ENCODE results near the gene RPL14.

The RPL14 gene

GRCh38 chr3:40464339-40465110, 7.4 kb downstream of the RPL14 start:
- Histone ChIP-seq H4K8ac (ENCODE audit: low read depth, low read length) (no peak overlapping the region), H3K4me3 (ENCODE audit: low read length) (no peak overlapping the region), H3K27ac (ENCODE audit: low read depth, low read length) (no peak overlapping the region), H2BK5ac (ENCODE audit: low read length) (no peak overlapping the region), H4K5ac (ENCODE audit: low read length) (no peak overlapping the region), H3K4me2 (ENCODE audit: low read length) (no peak overlapping the region), H3K79me1 (ENCODE audit: low read length) (peaks cover 4% of the 10 kb centered on the region), H3K27me3 (ENCODE audit: insufficient read depth, low read length, poor library complexity) (no peaks in the 10 kb centered on the region), H3K18ac (ENCODE audit: low read length) (no peak overlapping the region), H3K4ac (ENCODE audit: low read depth, low read length) (no peak overlapping the region), H3K9ac (ENCODE audit: low read length) (no peak overlapping the region), H3K4me1 (ENCODE audit: control insufficient read depth, low read depth, low read length) (no peaks in the 10 kb centered on the region), H3K36me3 (ENCODE audit: control insufficient read depth, insufficient read depth, low read length) (peaks cover 4% of the 10 kb centered on the region), H3K56ac (ENCODE audit: low read length) (no peak overlapping the region), H2AK5ac (ENCODE audit: low read length) (no peak overlapping the region), H2BK15ac (replicated peaks; ENCODE audit: low read depth) (no peak overlapping the region), H3K79me2 (ENCODE audit: control insufficient read depth, insufficient read depth, low read length) (peaks cover 5% of the 10 kb centered on the region), H3K23ac (ENCODE audit: low read length) (no peak overlapping the region), H2BK120ac (ENCODE audit: low read depth, low read length) (no peak overlapping the region)
- WGBS (ENCODE audit: extremely low coverage, insufficient coverage, low lambda C conversion rate) = no CpG with 5 or more reads among the region's 9 CpGs
- DNase-seq = no peak

- no peak overlapping the region for H2AK5ac ChIP-seq (ENCODE audit: low read length)
- no peaks in the 10 kb centered on the region for H3K27me3 ChIP-seq (ENCODE audit: insufficient read depth, low read length, poor library complexity)
- H2BK15ac ChIP-seq (replicated peaks; ENCODE audit: low read depth) = no peak overlapping the region
- no peaks in the 10 kb centered on the region for H3K4me1 ChIP-seq (ENCODE audit: control insufficient read depth, low read depth, low read length)
- H3K4me3 ChIP-seq (ENCODE audit: low read length) = no peak overlapping the region
- no peak overlapping the region for H3K18ac ChIP-seq (ENCODE audit: low read length)
- no peak overlapping the region for H3K9ac ChIP-seq (ENCODE audit: low read length)
- H4K5ac ChIP-seq (ENCODE audit: low read length) = no peak overlapping the region
- H3K79me2 ChIP-seq (ENCODE audit: control insufficient read depth, insufficient read depth, low read length) = peaks cover 3% of the 10 kb centered on the region
- H3K36me3 ChIP-seq (ENCODE audit: control insufficient read depth, insufficient read depth, low read length) = peaks cover 2% of the 10 kb centered on the region
- WGBS (ENCODE audit: extremely low coverage, insufficient coverage, low lambda C conversion rate) = 100% methylated on average over 2 of the region's 4 CpGs
- H3K56ac ChIP-seq (ENCODE audit: low read length) = no peak overlapping the region
- no peak overlapping the region for H3K27ac ChIP-seq (ENCODE audit: low read depth, low read length)
- H3K79me1 ChIP-seq (ENCODE audit: low read length) = peaks cover 2% of the 10 kb centered on the region
- H2BK120ac ChIP-seq (ENCODE audit: low read depth, low read length) = no peak overlapping the region
- no peak overlapping the region for H4K8ac ChIP-seq (ENCODE audit: low read depth, low read length)
- no peak for DNase-seq
- H2BK5ac ChIP-seq (ENCODE audit: low read length) = no peak overlapping the region
- no peak overlapping the region for H3K4me2 ChIP-seq (ENCODE audit: low read length)
- no peak overlapping the region for H3K23ac ChIP-seq (ENCODE audit: low read length)
- no peak overlapping the region for H3K4ac ChIP-seq (ENCODE audit: low read depth, low read length)
Observed at GRCh38 chr3:40465111-40465407, 7.9 kb downstream of the RPL14 start.

- Histone ChIP-seq H4K5ac (ENCODE audit: low read length) (no peak overlapping the region), H2BK5ac (ENCODE audit: low read length) (no peak overlapping the region), H3K4me3 (ENCODE audit: low read length) (no peak overlapping the region), H3K79me1 (ENCODE audit: low read length) (no peaks in the 10 kb centered on the region), H2BK15ac (replicated peaks; ENCODE audit: low read depth) (no peak overlapping the region), H2AK5ac (ENCODE audit: low read length) (no peak overlapping the region), H3K4ac (ENCODE audit: low read depth, low read length) (no peak overlapping the region), H3K27me3 (ENCODE audit: insufficient read depth, low read length, poor library complexity) (no peaks in the 10 kb centered on the region), H3K56ac (ENCODE audit: low read length) (no peak overlapping the region), H3K36me3 (ENCODE audit: control insufficient read depth, insufficient read depth, low read length) (peaks cover 2% of the 10 kb centered on the region), H3K4me1 (ENCODE audit: control insufficient read depth, low read depth, low read length) (no peaks in the 10 kb centered on the region), H3K9ac (ENCODE audit: low read length) (no peak overlapping the region), H3K4me2 (ENCODE audit: low read length) (no peak overlapping the region), H4K8ac (ENCODE audit: low read depth, low read length) (no peak overlapping the region), H2BK120ac (ENCODE audit: low read depth, low read length) (no peak overlapping the region), H3K79me2 (ENCODE audit: control insufficient read depth, insufficient read depth, low read length) (no peaks in the 10 kb centered on the region), H3K23ac (ENCODE audit: low read length) (no peak overlapping the region), H3K27ac (ENCODE audit: low read depth, low read length) (no peak overlapping the region), H3K18ac (ENCODE audit: low read length) (no peak overlapping the region)
- WGBS (ENCODE audit: extremely low coverage, insufficient coverage, low lambda C conversion rate) = no CpG with 5 or more reads among the region's 2 CpGs
- DNase-seq = no peak
Observed at GRCh38 chr3:40465456-40465855, 8.3 kb downstream of the RPL14 start.

- no peak overlapping the region for H3K56ac ChIP-seq (ENCODE audit: low read length)
- DNase-seq = no peak
- H4K5ac ChIP-seq (ENCODE audit: low read length) = no peak overlapping the region
Observed at GRCh38 chr3:40468018-40468417, 10.9 kb downstream of the RPL14 start.

GRCh38 chr3:40470701-40471100, 13.6 kb downstream of the RPL14 start:
- H3K4me1 ChIP-seq (ENCODE audit: control insufficient read depth, low read depth, low read length) = no peaks in the 10 kb centered on the region

More at GRCh38 chr3:40468018-40468417, 10.9 kb downstream of the RPL14 start:
- Histone ChIP-seq H3K23ac (ENCODE audit: low read length) (no peak overlapping the region), H3K79me2 (ENCODE audit: control insufficient read depth, insufficient read depth, low read length) (no peaks in the 10 kb centered on the region), H2BK120ac (ENCODE audit: low read depth, low read length) (no peak overlapping the region), H3K18ac (ENCODE audit: low read length) (no peak overlapping the region), H3K27ac (ENCODE audit: low read depth, low read length) (no peak overlapping the region), H2BK5ac (ENCODE audit: low read length) (no peak overlapping the region), H3K27me3 (ENCODE audit: insufficient read depth, low read length, poor library complexity) (no peaks in the 10 kb centered on the region), H3K4ac (ENCODE audit: low read depth, low read length) (no peak overlapping the region), H3K36me3 (ENCODE audit: control insufficient read depth, insufficient read depth, low read length) (no peaks in the 10 kb centered on the region), H3K9ac (ENCODE audit: low read length) (no peak overlapping the region), H3K4me1 (ENCODE audit: control insufficient read depth, low read depth, low read length) (no peaks in the 10 kb centered on the region), H3K4me2 (ENCODE audit: low read length) (no peak overlapping the region), H3K4me3 (ENCODE audit: low read length) (no peak overlapping the region), H2BK15ac (replicated peaks; ENCODE audit: low read depth) (no peak overlapping the region), H3K79me1 (ENCODE audit: low read length) (no peaks in the 10 kb centered on the region), H2AK5ac (ENCODE audit: low read length) (no peak overlapping the region), H4K8ac (ENCODE audit: low read depth, low read length) (no peak overlapping the region)
- no CpG with 5 or more reads among the region's 4 CpGs for WGBS (ENCODE audit: extremely low coverage, insufficient coverage, low lambda C conversion rate)

More at GRCh38 chr3:40470701-40471100, 13.6 kb downstream of the RPL14 start:
- no CpG with 5 or more reads among the region's 4 CpGs for WGBS (ENCODE audit: extremely low coverage, insufficient coverage, low lambda C conversion rate)
- Histone ChIP-seq H3K4me3 (ENCODE audit: low read length) (no peak overlapping the region), H3K23ac (ENCODE audit: low read length) (no peak overlapping the region), H2BK120ac (ENCODE audit: low read depth, low read length) (no peak overlapping the region), H3K36me3 (ENCODE audit: control insufficient read depth, insufficient read depth, low read length) (no peaks in the 10 kb centered on the region), H4K5ac (ENCODE audit: low read length) (no peak overlapping the region), H3K79me2 (ENCODE audit: control insufficient read depth, insufficient read depth, low read length) (no peaks in the 10 kb centered on the region), H2BK5ac (ENCODE audit: low read length) (no peak overlapping the region), H4K8ac (ENCODE audit: low read depth, low read length) (no peak overlapping the region), H3K56ac (ENCODE audit: low read length) (no peak overlapping the region), H3K9ac (ENCODE audit: low read length) (no peak overlapping the region), H2AK5ac (ENCODE audit: low read length) (no peak overlapping the region), H3K27ac (ENCODE audit: low read depth, low read length) (no peak overlapping the region), H3K4ac (ENCODE audit: low read depth, low read length) (no peak overlapping the region), H2BK15ac (replicated peaks; ENCODE audit: low read depth) (no peak overlapping the region), H3K27me3 (ENCODE audit: insufficient read depth, low read length, poor library complexity) (no peaks in the 10 kb centered on the region), H3K18ac (ENCODE audit: low read length) (no peak overlapping the region), H3K79me1 (ENCODE audit: low read length) (no peaks in the 10 kb centered on the region), H3K4me2 (ENCODE audit: low read length) (no peak overlapping the region)
- no peak for DNase-seq

Measured in mesendoderm (in vitro differentiated cells).